GM21529 (cell line): ENCODE results near the gene AEBP2.
"Not testable (repeated sequence)": the region's sequence is repeated elsewhere in the genome, so short reads cannot be mapped to it uniquely, and the experiment has no call there.

Experiments used
- ATAC-seq: cut with Tn5 transposase; IDR thresholded peaks from one replicate; pipeline ENCODE4 v1.9.1; 2021; ENCODE audit not compliant: unreplicated experiment

AEBP2 gene

DNA sequence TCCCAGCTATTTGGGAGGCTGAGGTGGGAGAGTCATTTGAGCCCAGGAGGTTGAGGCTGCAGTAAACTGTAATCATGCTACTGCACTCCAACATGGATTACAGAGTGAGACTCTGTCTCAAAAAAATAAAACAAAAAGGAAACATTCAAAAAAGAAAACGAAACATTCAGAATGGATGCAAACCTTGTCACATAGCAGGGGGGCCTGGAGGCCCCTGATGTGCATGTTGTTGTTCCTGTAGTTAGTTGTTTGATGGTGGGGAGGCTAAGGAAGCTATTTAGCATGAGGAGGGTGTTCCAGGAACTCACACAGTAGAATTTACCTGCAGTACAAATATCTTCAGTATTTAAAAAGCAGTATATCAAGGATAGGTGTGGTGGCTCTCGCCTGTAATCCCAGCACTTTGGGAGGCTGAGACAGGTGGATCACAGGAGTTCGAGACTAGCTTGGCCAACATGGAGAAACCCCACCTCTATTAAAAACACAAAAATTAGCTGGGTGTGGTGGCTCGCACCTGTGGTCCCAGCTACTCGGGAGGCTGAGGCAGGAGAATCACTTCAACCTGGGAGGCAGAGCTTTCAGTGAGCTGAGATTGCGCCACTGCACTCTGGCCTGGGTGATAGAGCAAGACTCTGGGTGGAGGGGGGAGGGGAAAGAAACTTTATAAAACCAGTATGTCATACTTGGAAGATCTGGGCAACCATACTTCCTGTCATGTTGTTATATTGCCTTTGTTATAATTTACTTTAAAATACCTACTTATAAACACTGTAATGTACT, 17.6 kb upstream of the AEBP2 start:
- ATAC-seq: no peak

DNA sequence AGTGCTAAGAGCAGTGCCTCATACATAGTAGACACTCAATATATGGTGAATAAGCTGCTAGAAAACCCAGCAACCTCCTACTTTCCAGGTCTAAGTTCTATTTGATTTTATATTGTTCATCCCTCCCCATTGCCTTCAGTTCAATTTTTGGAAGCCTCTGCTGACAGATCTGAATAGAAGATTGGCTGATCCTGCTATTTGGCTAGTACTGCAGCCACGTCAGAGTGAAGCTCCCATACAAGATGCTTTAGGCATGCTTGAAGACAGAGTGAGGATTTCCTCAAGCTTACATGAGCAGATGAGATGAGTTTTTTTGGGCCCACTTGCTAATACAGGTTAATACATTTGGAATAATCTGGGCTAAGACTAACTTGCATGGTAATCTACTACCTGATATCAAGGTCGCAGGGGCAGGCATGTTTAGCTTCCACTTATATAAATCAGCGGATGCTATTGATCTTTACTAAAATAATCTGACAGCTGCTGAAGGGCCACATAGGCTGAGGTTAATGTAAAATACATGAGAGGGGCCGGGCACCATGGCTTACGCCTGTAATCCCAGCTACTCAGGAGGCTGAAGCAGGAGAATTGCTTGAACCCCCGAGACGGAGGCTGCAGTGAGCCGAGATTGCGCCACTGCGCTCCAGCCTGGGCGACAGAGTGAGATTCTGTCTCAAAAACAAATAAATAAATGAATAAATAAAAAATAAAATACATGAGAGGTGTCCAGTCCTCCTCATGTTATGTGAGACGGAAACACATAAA, 15.9 kb upstream of the AEBP2 start:
- ATAC-seq: no peak

DNA sequence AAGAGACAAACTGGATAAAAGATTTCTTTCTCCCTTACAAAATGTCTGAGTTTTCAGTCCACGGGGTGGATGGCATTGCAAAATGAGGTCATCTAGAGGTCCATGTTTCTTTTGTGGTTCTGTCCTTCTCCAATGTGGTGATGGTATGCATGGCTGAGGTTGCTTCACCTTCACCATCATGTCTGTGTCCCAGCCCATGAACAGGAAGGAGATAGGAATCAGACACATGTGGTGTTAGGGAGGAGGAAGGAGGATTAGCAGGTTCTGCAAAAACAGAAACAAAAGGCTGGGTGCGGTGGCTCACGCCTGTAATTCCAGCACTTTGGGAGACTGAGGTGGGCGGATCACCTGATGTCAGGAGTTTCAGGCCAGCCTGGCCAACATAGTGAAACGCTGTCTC, 11.0 kb upstream of the AEBP2 start:
- no peak for ATAC-seq

DNA sequence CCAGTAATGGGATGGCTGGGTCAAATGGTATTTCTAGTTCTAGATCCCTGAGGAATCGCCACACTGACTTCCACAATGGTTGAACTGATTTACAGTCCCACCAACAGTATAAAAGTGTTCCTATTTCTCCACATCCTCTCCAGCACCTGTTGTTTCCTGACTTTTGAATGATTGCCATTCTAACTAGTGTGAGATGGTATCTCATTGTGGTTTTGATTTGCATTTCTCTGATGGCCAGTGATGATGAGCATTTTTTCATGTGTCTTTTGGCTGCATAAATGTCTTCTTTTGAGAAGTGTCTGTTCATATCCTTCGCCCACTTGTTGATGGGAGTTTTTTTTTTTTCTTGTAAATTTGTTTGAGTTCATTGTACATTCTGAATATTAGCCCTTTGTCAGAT, 9.8 kb upstream of the AEBP2 start:
- not testable (repeated sequence) for ATAC-seq

DNA sequence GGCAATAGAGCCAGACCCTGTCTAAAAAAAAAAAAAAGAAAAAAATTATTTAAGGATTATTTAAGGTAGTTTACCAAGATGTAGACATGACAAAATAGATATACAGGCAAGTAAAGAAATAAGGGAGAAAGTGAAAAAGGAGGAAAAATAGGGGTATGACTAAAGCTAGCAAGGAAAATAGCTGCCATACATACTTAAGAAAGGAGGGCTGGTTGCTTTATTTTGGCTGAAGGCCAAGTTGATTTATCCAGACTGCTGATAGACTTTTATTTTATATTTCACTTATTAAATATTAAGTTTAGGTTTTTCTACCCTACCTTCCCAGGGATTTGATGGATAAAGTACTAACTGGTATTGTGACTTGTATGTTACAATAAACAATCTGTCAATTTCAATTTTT, 8.3 kb upstream of the AEBP2 start:
- no peak for ATAC-seq

DNA sequence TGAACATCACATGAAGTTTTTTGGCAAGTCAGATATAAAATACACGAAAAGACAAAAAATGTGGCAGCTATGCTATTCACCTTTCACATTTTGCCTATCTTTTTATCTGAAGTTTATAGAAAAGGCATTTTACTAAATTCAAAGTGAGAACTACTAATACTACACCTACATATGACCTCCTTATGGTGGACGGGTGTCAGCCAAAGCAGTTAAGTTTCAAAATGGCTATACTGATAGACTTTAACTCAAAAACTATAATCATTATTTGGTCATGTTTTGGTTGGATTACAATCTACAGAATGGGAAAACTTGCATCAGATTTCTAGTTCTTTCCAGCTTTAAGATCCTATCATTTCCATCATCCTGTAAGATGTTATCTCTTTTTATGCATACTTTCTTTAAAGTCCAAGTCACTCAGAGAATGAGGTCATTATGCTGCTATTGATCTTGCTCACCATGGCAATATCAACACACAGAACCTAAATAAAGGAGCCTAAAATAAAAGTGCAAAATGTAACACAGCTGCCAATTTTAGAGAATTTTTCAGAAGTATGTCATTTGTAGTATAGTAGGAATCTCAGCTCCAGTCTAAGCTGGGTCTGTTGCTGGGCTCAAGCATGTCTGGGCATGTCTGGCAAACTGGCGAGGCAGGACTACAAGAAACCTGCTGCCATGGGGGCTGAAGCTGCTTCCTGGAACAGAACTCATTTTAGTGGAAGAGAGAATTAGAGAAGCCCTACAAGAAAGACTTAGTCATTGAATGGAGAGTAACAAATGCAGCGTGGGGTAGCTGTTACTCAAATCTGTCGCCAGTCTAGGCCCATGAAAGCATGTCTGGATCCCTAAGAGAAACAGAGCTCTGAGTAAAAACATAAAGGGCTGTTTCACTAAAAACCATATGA, 7.6 kb upstream of the AEBP2 start:
- peak; percentile 49 for ATAC-seq

DNA sequence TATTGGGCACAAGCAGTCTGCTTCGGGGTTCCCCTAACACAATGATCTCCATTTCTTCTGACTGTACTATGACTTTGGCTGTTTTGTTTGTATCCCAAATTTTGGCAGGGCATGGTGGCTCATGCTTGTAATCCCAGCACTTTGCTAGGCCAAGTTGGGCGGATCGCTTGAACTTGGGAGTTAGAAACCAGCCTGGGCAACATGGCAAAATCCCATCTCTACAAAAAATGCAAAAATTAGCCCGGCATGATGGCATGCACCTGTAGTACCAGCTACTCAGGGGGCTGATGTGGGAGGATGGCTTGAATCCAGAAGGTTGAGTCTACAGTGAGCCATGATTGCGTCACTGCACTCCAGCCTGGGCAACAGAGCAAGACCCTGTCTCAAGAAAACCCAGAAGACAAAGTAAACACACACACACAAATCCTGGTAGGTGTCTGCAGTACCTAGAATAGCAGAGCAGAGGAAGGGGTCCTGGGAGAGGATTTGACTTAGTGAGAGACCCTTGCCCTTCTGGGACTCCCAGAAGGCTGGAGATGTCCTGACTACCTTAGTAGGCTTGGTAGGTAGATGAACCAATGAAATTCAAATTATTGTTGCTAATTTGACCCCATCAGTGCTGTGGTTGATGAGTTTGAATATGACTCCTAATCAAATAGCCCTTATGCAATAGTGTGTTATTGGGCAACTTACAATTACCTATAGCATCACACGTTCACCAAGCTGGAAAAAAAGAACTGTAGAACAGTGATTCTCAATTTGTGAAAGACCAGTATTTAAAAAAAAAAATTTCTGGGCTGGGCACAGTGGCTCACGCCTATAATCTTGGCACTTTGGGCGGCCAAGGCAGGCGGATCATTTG, 6.8 kb upstream of the AEBP2 start:
- no peak for ATAC-seq

DNA sequence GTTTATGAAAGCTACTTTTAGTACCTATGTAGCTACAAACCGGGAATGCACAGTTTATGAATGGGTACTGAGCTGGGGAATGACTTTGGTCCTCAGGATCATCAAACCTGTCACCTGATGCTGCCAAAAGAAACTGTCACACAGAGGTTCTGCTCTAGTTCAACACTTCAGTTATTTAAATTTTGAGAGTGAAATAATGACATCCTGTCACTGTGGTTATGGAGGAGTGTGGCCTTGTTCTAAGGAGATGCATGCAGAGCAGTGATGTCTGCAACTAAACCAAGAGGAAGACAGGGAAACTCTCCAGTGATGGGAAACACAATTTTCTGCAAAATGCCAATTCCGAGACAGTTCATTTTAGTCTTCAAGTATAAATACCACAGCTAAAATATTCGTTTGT, 4.8 kb upstream of the AEBP2 start:
- peak; percentile 19 for ATAC-seq

DNA sequence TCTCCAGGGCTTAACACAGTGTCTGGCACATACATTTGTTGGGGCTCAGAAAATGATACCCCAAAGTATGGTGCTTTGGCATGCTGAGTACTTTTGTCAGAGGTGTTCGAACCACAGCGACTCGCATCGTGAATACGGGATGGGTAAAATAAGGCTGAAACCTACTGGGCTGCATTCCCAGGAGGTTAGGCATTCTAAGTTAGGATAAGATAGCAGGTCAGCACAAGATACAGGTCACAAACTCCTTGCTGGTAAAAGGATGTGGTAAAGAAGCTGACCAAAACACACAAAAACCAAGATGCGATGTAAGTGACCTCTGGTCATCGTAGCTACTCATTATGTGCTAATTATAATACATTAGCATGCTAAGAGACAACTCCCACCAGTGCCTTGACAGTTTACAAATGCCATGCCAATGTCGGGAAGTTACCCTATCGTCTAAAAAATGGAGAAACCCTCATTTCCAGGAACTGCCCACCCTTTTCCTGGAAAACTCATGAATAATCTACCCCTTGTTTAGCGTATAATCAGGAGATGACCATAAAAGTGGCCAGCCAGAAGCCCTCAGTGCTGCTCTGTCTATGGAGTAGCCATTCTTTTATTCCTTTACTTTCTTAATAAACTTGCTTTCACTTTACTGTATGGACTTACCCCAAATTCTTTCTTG, 3.3 kb upstream of the AEBP2 start:
- ATAC-seq: no peak

DNA sequence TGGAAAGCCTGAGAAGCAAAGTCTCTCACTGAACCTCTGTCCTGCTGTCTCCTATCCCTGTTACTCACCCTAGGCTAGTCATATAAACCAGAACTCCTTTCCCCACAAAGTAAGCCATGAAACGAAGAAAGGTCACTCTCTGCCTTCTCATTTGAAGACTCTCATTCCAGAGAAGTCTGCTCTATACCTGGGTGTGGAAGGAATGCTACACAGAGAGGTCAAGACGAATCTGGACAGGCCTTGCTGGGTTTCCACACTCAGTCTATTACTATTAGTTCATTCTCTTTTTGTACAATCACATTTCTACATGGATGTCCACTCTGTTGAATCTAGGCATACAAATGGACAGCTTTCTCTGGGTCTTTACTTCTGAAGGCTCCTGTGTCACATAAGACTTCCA, 2.4 kb upstream of the AEBP2 start:
- ATAC-seq: no peak

DNA sequence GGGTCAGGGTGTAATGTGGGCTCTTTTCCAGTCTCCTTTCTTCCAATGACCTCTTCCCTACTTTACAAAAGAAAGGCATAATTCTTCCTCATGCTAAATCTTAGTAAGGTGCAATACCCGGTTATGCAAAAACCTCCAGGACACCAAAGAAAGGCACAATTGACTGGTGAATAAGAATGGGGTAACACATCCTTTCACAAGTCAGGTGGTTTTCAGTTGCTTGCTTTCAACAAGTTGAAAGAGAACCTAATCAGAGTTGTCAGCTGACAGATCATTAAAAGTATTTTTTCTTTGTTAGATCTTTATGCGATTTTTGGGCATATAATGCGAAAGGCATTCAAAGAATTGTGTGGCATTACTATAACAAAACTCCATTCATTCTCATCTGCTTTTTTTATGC, 1.3 kb upstream of the AEBP2 start:
- ATAC-seq: no peak

DNA sequence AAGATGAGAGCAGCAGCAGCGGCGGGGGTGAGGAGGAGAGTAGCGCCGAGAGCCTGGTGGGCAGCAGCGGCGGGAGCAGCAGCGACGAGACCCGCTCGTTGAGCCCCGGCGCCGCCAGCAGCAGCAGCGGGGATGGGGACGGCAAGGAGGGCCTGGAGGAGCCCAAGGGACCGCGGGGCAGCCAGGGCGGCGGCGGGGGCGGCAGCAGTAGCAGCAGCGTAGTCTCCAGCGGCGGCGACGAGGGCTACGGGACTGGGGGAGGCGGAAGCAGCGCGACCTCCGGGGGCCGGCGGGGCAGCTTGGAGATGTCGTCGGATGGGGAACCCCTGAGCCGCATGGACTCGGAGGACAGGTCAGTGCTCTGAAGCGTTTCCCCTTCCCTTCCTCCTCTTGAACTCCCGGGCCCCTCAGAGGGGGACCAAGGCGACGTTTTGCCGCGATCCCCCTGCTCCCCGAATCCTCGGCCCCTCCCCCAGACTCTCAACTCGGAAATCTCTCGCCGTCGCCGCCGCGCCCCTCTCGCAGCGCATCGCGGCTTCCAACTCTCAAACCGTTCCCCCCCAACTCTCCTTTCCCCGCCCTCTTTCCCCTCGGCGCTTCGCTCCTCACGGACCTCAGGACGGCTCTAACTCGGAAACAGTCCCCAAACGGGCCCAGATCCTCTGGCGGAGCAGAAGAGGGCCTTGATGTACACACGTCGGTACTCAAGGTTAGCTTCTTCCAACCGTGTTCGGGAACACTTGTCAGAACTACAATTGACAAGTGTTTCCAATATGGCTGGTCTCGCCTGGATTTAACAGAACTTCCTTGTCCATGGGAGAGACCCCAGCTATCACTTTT, 947 bp downstream of the AEBP2 start:
- ATAC-seq: peak; percentile 38

DNA sequence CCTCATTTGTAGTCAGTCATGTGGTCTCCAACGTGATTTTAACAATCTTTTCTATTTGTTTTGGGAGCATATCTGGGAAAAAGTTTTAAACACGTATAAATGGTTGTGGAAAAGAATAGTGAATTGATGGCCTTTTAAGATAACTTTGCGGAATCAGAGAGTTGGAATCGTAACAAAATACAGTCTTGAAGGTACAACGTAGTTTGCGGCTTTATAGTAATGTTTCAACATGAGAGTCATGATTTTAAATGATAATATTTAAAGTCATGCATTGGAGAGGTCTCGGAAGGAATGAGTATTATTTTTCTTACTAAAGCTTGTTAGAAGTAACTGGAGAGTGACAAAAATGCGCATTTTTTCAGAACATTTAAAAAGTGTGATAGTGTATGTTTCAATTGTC, 1.6 kb downstream of the AEBP2 start:
- ATAC-seq: no peak

DNA sequence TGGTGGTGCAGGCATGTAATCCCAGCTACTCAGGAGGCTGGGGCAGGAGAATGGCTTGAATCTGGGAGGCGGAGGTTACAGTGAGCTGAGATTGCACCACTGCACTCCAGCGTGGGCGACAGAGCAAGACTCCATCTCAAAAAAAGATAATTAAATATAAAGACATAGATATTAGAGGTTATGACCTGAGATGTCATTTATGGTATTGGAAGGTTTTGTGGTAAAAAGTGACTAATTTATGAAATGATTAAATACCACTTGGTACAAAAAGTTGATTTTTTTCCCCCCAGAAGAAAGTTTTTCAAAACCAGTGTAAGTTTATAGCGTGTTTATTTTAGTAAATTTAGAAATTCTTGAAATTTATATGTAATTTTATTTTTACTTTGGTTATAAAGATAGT, 4.3 kb downstream of the AEBP2 start:
- ATAC-seq: no peak

DNA sequence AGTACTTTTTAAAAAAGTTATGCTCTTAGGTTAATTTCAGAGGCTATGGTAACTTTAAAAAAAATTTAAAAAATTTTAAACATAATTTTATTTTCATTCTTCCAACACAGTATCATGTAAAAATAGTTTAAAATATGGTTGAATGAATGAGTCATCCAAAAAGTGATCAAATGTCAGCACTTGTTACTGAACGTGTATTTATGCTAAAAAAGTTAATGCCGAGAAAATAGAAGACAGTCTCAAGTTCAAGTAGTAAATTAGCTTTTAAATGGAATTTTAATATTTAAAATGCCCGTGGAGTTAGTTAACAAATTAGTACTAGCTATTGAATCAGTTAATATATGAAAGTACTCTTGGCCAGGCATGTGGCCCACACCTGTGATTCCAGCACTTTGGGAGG, 4.8 kb downstream of the AEBP2 start:
- ATAC-seq: no peak

DNA sequence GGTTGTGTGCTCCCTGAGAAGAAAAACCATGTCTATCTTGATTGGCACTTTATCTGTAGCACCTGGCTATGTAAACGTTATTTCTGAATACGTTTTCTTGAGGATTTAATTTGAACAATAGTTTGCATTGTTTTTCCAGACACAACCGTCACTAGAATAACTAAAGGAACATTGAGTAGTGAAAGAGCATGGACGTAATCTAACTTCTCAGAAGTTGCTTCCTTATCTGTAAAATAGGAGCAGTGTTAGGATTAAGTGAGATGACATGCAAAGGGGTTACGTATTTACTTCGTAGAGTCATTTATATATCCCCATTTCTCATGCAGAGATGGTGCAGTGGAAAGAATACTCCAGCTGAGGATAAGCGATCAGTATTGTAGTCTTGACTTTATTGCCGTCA, 8.1 kb downstream of the AEBP2 start:
- no peak for ATAC-seq

DNA sequence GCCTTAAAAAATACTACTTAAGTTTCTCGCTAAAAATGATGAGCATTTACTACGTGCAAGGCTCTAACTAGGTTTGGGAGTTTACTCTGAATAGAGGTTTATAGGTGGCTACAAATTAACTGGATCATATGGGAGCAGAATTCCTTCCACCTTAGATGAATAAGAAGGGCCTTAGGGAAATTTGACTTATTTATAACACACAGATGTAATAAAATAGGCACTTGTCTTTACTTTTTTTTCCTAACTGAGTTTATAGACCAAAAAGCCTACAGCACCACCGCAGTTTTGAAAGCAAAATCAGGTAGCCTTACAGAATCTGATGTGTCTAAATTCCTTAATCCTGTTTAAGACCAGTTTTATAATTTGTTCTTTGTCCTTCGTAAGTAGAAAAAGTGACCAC, 10.5 kb downstream of the AEBP2 start:
- no peak for ATAC-seq

DNA sequence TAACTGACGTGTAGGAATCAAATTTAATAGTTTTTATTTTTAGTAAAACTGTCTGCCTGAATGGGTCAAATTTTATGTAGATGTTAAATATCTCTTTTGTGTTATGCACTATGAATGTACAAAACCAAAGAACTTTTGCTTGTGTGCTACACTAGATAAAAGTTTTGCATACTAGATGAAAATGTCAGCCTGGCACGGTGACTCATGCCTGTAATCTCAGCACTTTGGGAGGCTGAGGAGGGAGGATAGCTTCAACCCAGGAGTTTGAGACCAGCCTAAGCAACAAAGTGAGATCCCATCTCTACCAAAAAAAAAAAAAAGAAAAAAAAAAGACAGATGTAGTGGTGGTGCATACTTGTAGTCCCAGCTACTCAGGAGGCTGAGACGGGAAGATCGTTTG, 11.1 kb downstream of the AEBP2 start:
- ATAC-seq: no peak

DNA sequence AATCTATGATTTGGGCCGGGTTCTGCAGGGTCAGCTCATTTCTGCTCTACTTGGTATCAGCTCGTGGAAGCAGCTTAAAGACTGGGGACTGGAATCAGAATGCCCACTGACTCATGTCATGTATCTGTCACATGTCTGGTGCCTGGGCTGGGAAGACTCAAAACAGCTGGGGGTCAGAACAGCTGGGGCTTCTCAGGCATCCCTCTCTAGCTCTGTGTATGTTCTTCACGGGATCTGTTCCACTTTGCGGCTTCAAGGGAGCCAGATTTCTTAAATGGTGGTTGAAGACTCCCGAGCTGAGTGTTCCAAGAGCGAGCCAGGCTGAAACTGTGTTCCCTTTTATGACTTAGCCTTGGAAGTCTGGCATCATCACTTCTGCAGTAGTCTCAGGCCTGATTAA, 11.9 kb downstream of the AEBP2 start:
- no peak for ATAC-seq
